Neural cell (in vitro differentiated cells): ENCODE measurements around the gene RABL3. TPM values are rescaled to one million over a fixed set of nuclear protein-coding genes. Genes with fewer than 3 reads are reported as not detected.

Experiments used
- H2AFZ ChIP-seq: fragments of 200-600, 300-800 bp; sonication (generic), shearing (Covaris generic); 2 replicates; pipeline ENCODE4 v1.6.0; 2014; ENCODE audit warnings: low read depth, mild to moderate bottlenecking, antibody characterized with exemption, low read length, moderate library complexity
- H3F3A ChIP-seq: fragments of 200-600 bp; shearing (Covaris generic); 2 replicates; pipeline ENCODE4 v1.6.1; 2016; ENCODE audit warnings: mild to moderate bottlenecking, moderate library complexity, mixed read lengths, antibody characterized with exemption, low read length; ENCODE audit not compliant: insufficient read depth, poor library complexity, severe bottlenecking
- H3K27ac ChIP-seq: fragments of 200-600, 300-800 bp; sonication (generic), shearing (Covaris generic); 2 replicates; pipeline ENCODE4 v1.5.1; 2014; ENCODE audit warnings: mild to moderate bottlenecking, low read length, moderate library complexity
- H3K27me3 ChIP-seq: fragments of 300-800, 200-600 bp; sonication (generic), shearing (Covaris generic); 2 replicates; pipeline ENCODE4 v1.6.0; 2014; ENCODE audit warnings: mild to moderate bottlenecking, low read depth, low read length, moderate library complexity; ENCODE audit not compliant: insufficient read depth
- H3K36me3 ChIP-seq: fragments of 300-800, 200-600 bp; sonication (generic), shearing (Covaris generic); 2 replicates; pipeline ENCODE4 v1.5.1; 2014; ENCODE audit warnings: mild to moderate bottlenecking, antibody characterized with exemption, low read length, moderate library complexity; ENCODE audit not compliant: insufficient read depth
- H3K4me2 ChIP-seq: fragments of 300-800, 200-600 bp; sonication (generic), shearing (Covaris generic); 2 replicates; pipeline ENCODE4 v1.6.0; 2014; ENCODE audit warnings: mild to moderate bottlenecking, low read length
- H3K4me3 ChIP-seq: fragments of 300-800, 200-600 bp; sonication (generic), shearing (Covaris generic); 2 replicates; pipeline ENCODE4 v1.5.1; 2014; ENCODE audit warnings: mild to moderate bottlenecking, low read length, moderate library complexity
- H3K79me2 ChIP-seq: fragments of 200-600 bp; shearing (Covaris generic); replicated peaks from 2 replicates; pipeline ENCODE4 v1.6.0; 2014; ENCODE audit warnings: mild to moderate bottlenecking, low read length, moderate library complexity; ENCODE audit not compliant: insufficient read depth
- H3K9ac ChIP-seq: fragments of 300-800, 200-600 bp; sonication (generic), shearing (Covaris generic); 2 replicates; pipeline ENCODE4 v1.6.1; 2016; ENCODE audit warnings: mild to moderate bottlenecking, low read length, mixed read lengths
- H3K9me2 ChIP-seq: fragments of 200-600 bp; shearing (Covaris generic); 2 replicates; pipeline ENCODE4 v1.6.1; 2016; ENCODE audit warnings: mild to moderate bottlenecking, low read length, mixed read lengths; ENCODE audit not compliant: insufficient read depth
- H3K9me3 ChIP-seq: fragments of 200-600, 300-800 bp; sonication (generic), shearing (Covaris generic); 2 replicates; pipeline ENCODE4 v1.6.1; 2016; ENCODE audit warnings: mild to moderate bottlenecking, mixed run types, low read length, moderate library complexity, mixed read lengths
- H4K20me1 ChIP-seq: fragments of 200-600 bp; shearing (Covaris generic); 2 replicates; pipeline ENCODE4 v1.6.1; 2016; ENCODE audit warnings: mild to moderate bottlenecking, mixed run types; ENCODE audit not compliant: insufficient read depth
- CTCF ChIP-seq: fragments of 450-650 bp; IDR thresholded peaks from 2 replicates; pipeline ENCODE4 v1.5.1; 2014; ENCODE audit warnings: antibody characterized with exemption, mild to moderate bottlenecking, moderate library complexity; ENCODE audit not compliant: poor library complexity, severe bottlenecking
- EP300 ChIP-seq: fragments of 450-650 bp; conservative IDR thresholded peaks from 2 replicates; pipeline ENCODE4 v1.6.1; 2014; ENCODE audit warnings: antibody characterized with exemption, mild to moderate bottlenecking, moderate library complexity; ENCODE audit not compliant: poor library complexity, severe bottlenecking
- EZH2 ChIP-seq: fragments of 200-600, 300-800 bp; shearing (Covaris generic), sonication (generic); IDR thresholded peaks from 2 replicates; pipeline ENCODE4 v1.6.1; 2014; ENCODE audit warnings: antibody characterized with exemption, low read length, borderline replicate concordance, mild to moderate bottlenecking; ENCODE audit not compliant: insufficient read depth, poor library complexity, severe bottlenecking
- POLR2AphosphoS5 ChIP-seq: IDR thresholded peaks from 2 replicates; pipeline ENCODE4 v1.6.1; 2012
- RAD21 ChIP-seq: fragments of 450-650 bp; conservative IDR thresholded peaks from 2 replicates; pipeline ENCODE4 v1.6.1; 2014; ENCODE audit warnings: antibody characterized with exemption, mild to moderate bottlenecking, moderate library complexity
- REST ChIP-seq: IDR thresholded peaks from 2 replicates; pipeline ENCODE4 v1.6.1; 2012; ENCODE audit warnings: borderline replicate concordance
- SMC3 ChIP-seq: fragments of 450-650 bp; conservative IDR thresholded peaks from 2 replicates; pipeline ENCODE4 v1.6.1; 2014; ENCODE audit warnings: antibody characterized with exemption, mild to moderate bottlenecking, moderate library complexity; ENCODE audit not compliant: poor library complexity
- TAF1 ChIP-seq: IDR thresholded peaks from 2 replicates; pipeline ENCODE4 v1.6.1; 2012; ENCODE audit warnings: low read depth
- polyA plus RNA-seq: library from polyadenylated mRNA; depleted of rRNA; stranded (reverse); fragments of >200 nt; gene quantifications from 2 replicates; pipeline ENCODE4 v1.2.3, GENCODE V29; 2014

RABL3 gene
- polyA plus RNA-seq, 1 donor from 2014 or later = 14.7 TPM

GRCh38 chr3:120710369-120710768 is 31.9 kb downstream of the RABL3 start:
- no peaks in the 10 kb centered on the region for H4K20me1 ChIP-seq
- no peaks in the 10 kb centered on the region for H3K9me2 ChIP-seq
- no peaks in the 10 kb centered on the region for H3K9me3 ChIP-seq
- H3K27me3 ChIP-seq = no peaks in the 10 kb centered on the region
- H3K4me3 ChIP-seq = no peak overlapping the region
- TF ChIP-seq EZH2 = no peak
- TF ChIP-seq POLR2AphosphoS5 = no peak
- no peak for TF ChIP-seq REST
- TF ChIP-seq SMC3 = no peak
- no peak for TF ChIP-seq CTCF
- no peak for TF ChIP-seq EP300
- H3F3A ChIP-seq = no peaks in the 10 kb centered on the region
- H3K9ac ChIP-seq = no peak overlapping the region
- no peak overlapping the region for H2AFZ ChIP-seq
- H3K27ac ChIP-seq = no peak overlapping the region
- no peak overlapping the region for H3K4me2 ChIP-seq
- no peaks in the 10 kb centered on the region for H3K36me3 ChIP-seq
- H3K79me2 ChIP-seq = no peaks in the 10 kb centered on the region

GRCh38 chr3:120708408-120708807 is 33.9 kb downstream of the RABL3 start:
- no peaks in the 10 kb centered on the region for H4K20me1 ChIP-seq
- no peaks in the 10 kb centered on the region for H3K9me2 ChIP-seq
- H3K27me3 ChIP-seq = no peaks in the 10 kb centered on the region
- H3K79me2 ChIP-seq = no peaks in the 10 kb centered on the region
- no peak overlapping the region for H3K4me2 ChIP-seq
- TF ChIP-seq TAF1 (no peak), REST (no peak), SMC3 (no peak), EP300 (no peak), CTCF (no peak), EZH2 (no peak), RAD21 (no peak)
- no peaks in the 10 kb centered on the region for H3K9me3 ChIP-seq
- H3K36me3 ChIP-seq = no peaks in the 10 kb centered on the region
- H3F3A ChIP-seq = no peaks in the 10 kb centered on the region
- no peak overlapping the region for H2AFZ ChIP-seq
- no peak overlapping the region for H3K4me3 ChIP-seq
- no peak overlapping the region for H3K27ac ChIP-seq
- no peak overlapping the region for H3K9ac ChIP-seq
